Choroid plexus epithelial cell (primary cell): ENCODE measurements around the gene COL11A2.

Experiments used
- DNase-seq: peaks from one replicate; pipeline ENCODE4 v3.0.0-alpha.2; 2010; ENCODE audit warnings: low read depth
- H3K4me3 ChIP-seq: 2 replicates; pipeline ENCODE4 v1.5.1; 2011; ENCODE audit warnings: low read depth, mild to moderate bottlenecking, control low read depth, low read length, moderate library complexity
- CTCF ChIP-seq: conservative IDR thresholded peaks from 2 replicates; pipeline ENCODE4 v1.5.1; 2011; ENCODE audit warnings: low read depth, mild to moderate bottlenecking, control low read depth, inconsistent platforms, low read length, moderate library complexity

Gene COL11A2

GRCh38 chr6:33136310-33136900 lies 55.9 kb downstream of the COL11A2 start:
- no peak for TF ChIP-seq CTCF
- no peak overlapping the region for H3K4me3 ChIP-seq
- DNase-seq, result no peak

- DNase-seq, result no peak
- TF ChIP-seq CTCF, result no peak
- no peak overlapping the region for H3K4me3 ChIP-seq
These were observed 60.2 kb downstream of the COL11A2 start for GRCh38 chr6:33132081-33132524.

GRCh38 chr6:33128318-33128717 lies 63.9 kb downstream of the COL11A2 start:
- no peak for DNase-seq
- TF ChIP-seq CTCF, result no peak
- H3K4me3 ChIP-seq, result no peak overlapping the region

GRCh38 chr6:33126101-33126714 lies 66.1 kb downstream of the COL11A2 start:
- no peak overlapping the region for H3K4me3 ChIP-seq
- DNase-seq, result peak; percentile 50
- TF ChIP-seq CTCF, result peak; percentile 70

GRCh38 chr6:33124947-33125346 lies 67.3 kb downstream of the COL11A2 start:
- no peak for TF ChIP-seq CTCF
- no peak overlapping the region for H3K4me3 ChIP-seq
- DNase-seq, result no peak

GRCh38 chr6:33124525-33124901 lies 67.8 kb downstream of the COL11A2 start:
- no peak for TF ChIP-seq CTCF
- H3K4me3 ChIP-seq, result no peak overlapping the region
- no peak for DNase-seq

- DNase-seq, result peak; percentile 20
- TF ChIP-seq CTCF, result peak; percentile 45
- no peak overlapping the region for H3K4me3 ChIP-seq
These were observed 68.3 kb downstream of the COL11A2 start for GRCh38 chr6:33123732-33124524.
